H1 (cell line): ENCODE measurements around the gene SPTBN4. TPM values are rescaled to one million over a fixed set of nuclear protein-coding genes. Genes with fewer than 3 reads are reported as not detected.

ENCODE experiments used
- JUN ChIP-seq: IDR thresholded peaks from 2 replicates; pipeline ENCODE4 v1.6.1; 2011; ENCODE audit warnings: low read depth, mild to moderate bottlenecking, improper control_type of control experiment, low read length
- RAD21 ChIP-seq, 2 experiments: IDR thresholded peaks in 1 of 2; conservative IDR thresholded peaks in 1 of 2; 2 replicates each; pipeline ENCODE4 v1.6.1; 2011; ENCODE audit warnings: low read depth in 2 of 2, low read length in 2 of 2, improper control_type of control experiment in 1 of 2, inconsistent platforms in 1 of 2, mild to moderate bottlenecking in 1 of 2, moderate library complexity in 1 of 2
- RNF2 ChIP-seq: fragments of 200-900, 300-1000 bp; sonication (generic); IDR thresholded peaks from 2 replicates; pipeline ENCODE4 v1.7.1; 2016; ENCODE audit warnings: borderline replicate concordance, low read depth, mild to moderate bottlenecking, antibody characterized with exemption, low read length; ENCODE audit not compliant: poor library complexity, severe bottlenecking; ENCODE audit errors: missing control alignments
- SP2 ChIP-seq: IDR thresholded peaks from 2 replicates; pipeline ENCODE4 v1.6.1; 2012; ENCODE audit warnings: mild to moderate bottlenecking, low read length, inconsistent platforms
- SUZ12 ChIP-seq: fragments of 200-600 bp; sonication (generic); IDR thresholded peaks from 2 replicates; pipeline ENCODE4 v1.6.1; 2012; ENCODE audit warnings: mild to moderate bottlenecking, inconsistent platforms, low read length, moderate library complexity, mixed read lengths
- polyA plus RNA-seq, 7 experiments: library from polyadenylated mRNA; depleted of rRNA in 3 of 7; stranded (reverse) in 5 of 7; unstranded in 2 of 7; fragments of >200 nt in 5 of 7; fragments of 200-250 nt in 2 of 7; gene quantifications; 1 replicate in 5 of 7; 2 replicates in 1 of 7; 4 replicates in 1 of 7; pipeline versions ENCODE4 v1.2.1 to v1.2.3, GENCODE V29; 2011 to 2013; ENCODE audit warnings: missing spikeins in 2 of 7, mixed read lengths in 2 of 7
- total RNA-seq: library from RNA; stranded (reverse); fragmentation: NEBNext Ultra II Directional; extraction: Animal tissue kit (Norgen Biotek cat#: 25700); gene quantifications from 2 replicates; pipeline ENCODE4 v1.2.1, GENCODE V29; 2021
- TF ChIP-seq, protein P1 (sequence below): fragments of 300-600 bp; sonication (generic); IDR thresholded peaks from 2 replicates; pipeline ENCODE4 v1.7.1; 2012; ENCODE audit warnings: low read length, moderate library complexity, mild to moderate bottlenecking, inconsistent platforms; ENCODE audit not compliant: insufficient replicate concordance

The SPTBN4 gene
- total and polyA plus RNA-seq, 2 of the 8 experiments (the other 6 are each of a cell fraction or from before 2014, with no cell fraction given): 1.9 to 3.0 TPM

DNA sequence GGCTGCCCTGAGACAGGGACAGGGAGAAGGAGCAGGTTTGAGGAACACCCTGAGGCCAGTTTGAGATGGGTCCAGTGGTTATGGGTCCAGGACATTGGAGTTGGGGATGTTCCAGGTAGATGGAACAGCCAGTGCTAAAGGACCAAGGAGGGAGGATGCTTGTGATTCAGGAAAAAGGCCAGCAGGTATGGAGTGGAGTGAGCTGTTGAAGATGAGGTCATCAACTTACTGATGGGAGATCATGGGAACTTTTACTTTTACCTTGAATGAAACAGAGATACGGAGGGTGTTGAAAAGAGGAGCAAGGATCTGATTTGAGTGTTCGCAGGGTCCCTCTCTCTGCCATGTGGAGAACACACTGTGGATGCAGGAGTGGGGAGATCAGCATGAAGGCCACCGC is 25.5 kb downstream of the SPTBN4 start (continued):
- TF ChIP-seq, protein P1, sequence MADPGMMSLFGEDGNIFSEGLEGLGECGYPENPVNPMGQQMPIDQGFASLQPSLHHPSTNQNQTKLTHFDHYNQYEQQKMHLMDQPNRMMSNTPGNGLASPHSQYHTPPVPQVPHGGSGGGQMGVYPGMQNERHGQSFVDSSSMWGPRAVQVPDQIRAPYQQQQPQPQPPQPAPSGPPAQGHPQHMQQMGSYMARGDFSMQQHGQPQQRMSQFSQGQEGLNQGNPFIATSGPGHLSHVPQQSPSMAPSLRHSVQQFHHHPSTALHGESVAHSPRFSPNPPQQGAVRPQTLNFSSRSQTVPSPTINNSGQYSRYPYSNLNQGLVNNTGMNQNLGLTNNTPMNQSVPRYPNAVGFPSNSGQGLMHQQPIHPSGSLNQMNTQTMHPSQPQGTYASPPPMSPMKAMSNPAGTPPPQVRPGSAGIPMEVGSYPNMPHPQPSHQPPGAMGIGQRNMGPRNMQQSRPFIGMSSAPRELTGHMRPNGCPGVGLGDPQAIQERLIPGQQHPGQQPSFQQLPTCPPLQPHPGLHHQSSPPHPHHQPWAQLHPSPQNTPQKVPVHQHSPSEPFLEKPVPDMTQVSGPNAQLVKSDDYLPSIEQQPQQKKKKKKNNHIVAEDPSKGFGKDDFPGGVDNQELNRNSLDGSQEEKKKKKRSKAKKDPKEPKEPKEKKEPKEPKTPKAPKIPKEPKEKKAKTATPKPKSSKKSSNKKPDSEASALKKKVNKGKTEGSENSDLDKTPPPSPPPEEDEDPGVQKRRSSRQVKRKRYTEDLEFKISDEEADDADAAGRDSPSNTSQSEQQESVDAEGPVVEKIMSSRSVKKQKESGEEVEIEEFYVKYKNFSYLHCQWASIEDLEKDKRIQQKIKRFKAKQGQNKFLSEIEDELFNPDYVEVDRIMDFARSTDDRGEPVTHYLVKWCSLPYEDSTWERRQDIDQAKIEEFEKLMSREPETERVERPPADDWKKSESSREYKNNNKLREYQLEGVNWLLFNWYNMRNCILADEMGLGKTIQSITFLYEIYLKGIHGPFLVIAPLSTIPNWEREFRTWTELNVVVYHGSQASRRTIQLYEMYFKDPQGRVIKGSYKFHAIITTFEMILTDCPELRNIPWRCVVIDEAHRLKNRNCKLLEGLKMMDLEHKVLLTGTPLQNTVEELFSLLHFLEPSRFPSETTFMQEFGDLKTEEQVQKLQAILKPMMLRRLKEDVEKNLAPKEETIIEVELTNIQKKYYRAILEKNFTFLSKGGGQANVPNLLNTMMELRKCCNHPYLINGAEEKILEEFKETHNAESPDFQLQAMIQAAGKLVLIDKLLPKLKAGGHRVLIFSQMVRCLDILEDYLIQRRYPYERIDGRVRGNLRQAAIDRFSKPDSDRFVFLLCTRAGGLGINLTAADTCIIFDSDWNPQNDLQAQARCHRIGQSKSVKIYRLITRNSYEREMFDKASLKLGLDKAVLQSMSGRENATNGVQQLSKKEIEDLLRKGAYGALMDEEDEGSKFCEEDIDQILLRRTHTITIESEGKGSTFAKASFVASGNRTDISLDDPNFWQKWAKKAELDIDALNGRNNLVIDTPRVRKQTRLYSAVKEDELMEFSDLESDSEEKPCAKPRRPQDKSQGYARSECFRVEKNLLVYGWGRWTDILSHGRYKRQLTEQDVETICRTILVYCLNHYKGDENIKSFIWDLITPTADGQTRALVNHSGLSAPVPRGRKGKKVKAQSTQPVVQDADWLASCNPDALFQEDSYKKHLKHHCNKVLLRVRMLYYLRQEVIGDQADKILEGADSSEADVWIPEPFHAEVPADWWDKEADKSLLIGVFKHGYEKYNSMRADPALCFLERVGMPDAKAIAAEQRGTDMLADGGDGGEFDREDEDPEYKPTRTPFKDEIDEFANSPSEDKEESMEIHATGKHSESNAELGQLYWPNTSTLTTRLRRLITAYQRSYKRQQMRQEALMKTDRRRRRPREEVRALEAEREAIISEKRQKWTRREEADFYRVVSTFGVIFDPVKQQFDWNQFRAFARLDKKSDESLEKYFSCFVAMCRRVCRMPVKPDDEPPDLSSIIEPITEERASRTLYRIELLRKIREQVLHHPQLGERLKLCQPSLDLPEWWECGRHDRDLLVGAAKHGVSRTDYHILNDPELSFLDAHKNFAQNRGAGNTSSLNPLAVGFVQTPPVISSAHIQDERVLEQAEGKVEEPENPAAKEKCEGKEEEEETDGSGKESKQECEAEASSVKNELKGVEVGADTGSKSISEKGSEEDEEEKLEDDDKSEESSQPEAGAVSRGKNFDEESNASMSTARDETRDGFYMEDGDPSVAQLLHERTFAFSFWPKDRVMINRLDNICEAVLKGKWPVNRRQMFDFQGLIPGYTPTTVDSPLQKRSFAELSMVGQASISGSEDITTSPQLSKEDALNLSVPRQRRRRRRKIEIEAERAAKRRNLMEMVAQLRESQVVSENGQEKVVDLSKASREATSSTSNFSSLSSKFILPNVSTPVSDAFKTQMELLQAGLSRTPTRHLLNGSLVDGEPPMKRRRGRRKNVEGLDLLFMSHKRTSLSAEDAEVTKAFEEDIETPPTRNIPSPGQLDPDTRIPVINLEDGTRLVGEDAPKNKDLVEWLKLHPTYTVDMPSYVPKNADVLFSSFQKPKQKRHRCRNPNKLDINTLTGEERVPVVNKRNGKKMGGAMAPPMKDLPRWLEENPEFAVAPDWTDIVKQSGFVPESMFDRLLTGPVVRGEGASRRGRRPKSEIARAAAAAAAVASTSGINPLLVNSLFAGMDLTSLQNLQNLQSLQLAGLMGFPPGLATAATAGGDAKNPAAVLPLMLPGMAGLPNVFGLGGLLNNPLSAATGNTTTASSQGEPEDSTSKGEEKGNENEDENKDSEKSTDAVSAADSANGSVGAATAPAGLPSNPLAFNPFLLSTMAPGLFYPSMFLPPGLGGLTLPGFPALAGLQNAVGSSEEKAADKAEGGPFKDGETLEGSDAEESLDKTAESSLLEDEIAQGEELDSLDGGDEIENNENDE: no peak
- TF ChIP-seq JUN: no peak
- TF ChIP-seq SP2: no peak
- no peak for TF ChIP-seq RAD21 (IDR thresholded peaks at IDR 0.05 in 1 of 2, conservative IDR thresholded peaks at IDR 0.05 in 1 of 2; ENCODE audit: low read depth in 2 of 2, low read length in 2 of 2)
- TF ChIP-seq SUZ12: no peak
- TF ChIP-seq RNF2: no peak
